ENCODE data around the gene COBL. TPM values are rescaled to one million over a fixed set of nuclear protein-coding genes. Genes with fewer than 3 reads are reported as not detected.

Gene COBL
- total and polyA plus RNA-seq, 9 of the 15 experiments (the other 6 are each of a cell fraction or from before 2014, with no cell fraction given) = 0.01 to 2.4 (median 0.09) TPM; not detected in 3

- Histone ChIP-seq H3K9ac (ENCODE audit: insufficient read depth in 1 of 2, low read depth in 2 of 2, low read length in 2 of 2) (no peak overlapping the region), H3K79me2 (ENCODE audit: control insufficient read depth, insufficient read depth, low read length) (no peaks in the 10 kb centered on the region), H3K4me3 (no peak overlapping the region), H3K27ac (ENCODE audit: extremely low read depth, low read depth, low read length) (no peak overlapping the region), H2AFZ (ENCODE audit: low read depth, low read length) (no peak overlapping the region), H3K27me3 (ENCODE audit: control insufficient read depth in 2 of 2, insufficient read depth in 2 of 2, low read length in 2 of 2) (peaks cover 0 to 11% of the 10 kb centered on the region in 2 experiments; a peak in 2 of 5 replicates), H3K9me1 (ENCODE audit: control insufficient read depth, insufficient read depth, low read length) (no peaks in the 10 kb centered on the region), H3K4me1 (replicated peaks in 1 of 2; ENCODE audit: control insufficient read depth in 2 of 2, insufficient read depth in 2 of 2, low read length in 2 of 2) (no peaks in the 10 kb centered on the region; a peak in 1 of 5 replicates), H3K9me3 (replicated peaks; ENCODE audit: control insufficient read depth, insufficient read depth, low read depth, low read length) (no peaks in the 10 kb centered on the region), H3K36me3 (ENCODE audit: control insufficient read depth, insufficient read depth, low read length) (no peaks in the 10 kb centered on the region), H3K4me2 (ENCODE audit: insufficient read depth, low read length) (no peak overlapping the region), H4K20me1 (replicated peaks; ENCODE audit: control insufficient read depth, insufficient read depth, low read length) (no peaks in the 10 kb centered on the region)
- ATAC-seq (peak; percentile 24; the same call in 1 of the 3 replicates), FAIRE-seq (no peak), DNase-seq (ENCODE audit: extremely low read depth in 1 of 4, low spot score in 3 of 4) (peak in 1 of 4 experiments; percentile 12)
- ChIA-PET CTCF (ENCODE audit: low intra/inter-chr PET ratio) (interaction anchor here (1.0 to 3.2 kb wide), 3 partner anchors 21 to 266 kb away, joined by 3 to 23 read pairs (median 21); no protein-coding TSS in a partner anchor), POLR2A (interaction anchor here (0.6 to 1.0 kb wide), 2 partner anchors 10 to 459 kb away, joined by 3 read pairs; no protein-coding TSS in a partner anchor)
- TF ChIP-seq TCF3 (CRISPR knock-in tag; IDR thresholded peaks at IDR 0.05) (peak; percentile 55), ZFP1 (CRISPR knock-in tag; IDR thresholded peaks at IDR 0.05) (no peak), CBFA2T3 (IDR thresholded peaks at IDR 0.05) (peak; percentile 68), CBFA2T2 (conservative IDR thresholded peaks at IDR 0.05) (peak; percentile 46)
- in situ Hi-C loops (cut with MboI) (no loop called here), intact Hi-C loops (cut with micrococcal nuclease) (loop anchor here (1.0 to 5.0 kb wide), 4 partner anchors 205 to 1069 kb away; partner anchors contain the start of gene ZPBP)
- 0% methylated on average over 6 of the region's 6 CpGs for WGBS (ENCODE audit: insufficient coverage, low coverage, missing lambda C conversion rate)
- no TSS peak for BruUV-seq (replicated peaks)
Observed at GRCh38 chr7:51161937-51162336, 154.7 kb downstream of the COBL start.

- DNase-seq (ENCODE audit: extremely low read depth in 1 of 4, low spot score in 3 of 4) = peak; percentile 57 to 74 (median 66)
- Histone ChIP-seq H3K4me1 (replicated peaks in 1 of 2; ENCODE audit: control insufficient read depth in 2 of 2, insufficient read depth in 2 of 2, low read length in 2 of 2) (no peaks in the 10 kb centered on the region; a peak in 1 of 5 replicates), H3K9me3 (replicated peaks; ENCODE audit: control insufficient read depth, insufficient read depth, low read depth, low read length) (no peaks in the 10 kb centered on the region), H3K79me2 (ENCODE audit: control insufficient read depth, insufficient read depth, low read length) (no peaks in the 10 kb centered on the region), H4K20me1 (replicated peaks; ENCODE audit: control insufficient read depth, insufficient read depth, low read length) (no peaks in the 10 kb centered on the region), H3K9ac (ENCODE audit: insufficient read depth in 1 of 2, low read depth in 2 of 2, low read length in 2 of 2) (no peak overlapping the region), H3K4me3 (no peak overlapping the region), H2AFZ (ENCODE audit: low read depth, low read length) (no peak overlapping the region), H3K9me1 (ENCODE audit: control insufficient read depth, insufficient read depth, low read length) (no peaks in the 10 kb centered on the region), H3K27ac (ENCODE audit: extremely low read depth, low read depth, low read length) (no peak overlapping the region), H3K4me2 (ENCODE audit: insufficient read depth, low read length) (no peak overlapping the region), H3K27me3 (ENCODE audit: control insufficient read depth in 2 of 2, insufficient read depth in 2 of 2, low read length in 2 of 2) (peaks cover 0 to 14% of the 10 kb centered on the region in 2 experiments; a peak in 2 of 5 replicates), H3K36me3 (ENCODE audit: control insufficient read depth, insufficient read depth, low read length) (no peaks in the 10 kb centered on the region)
- ChIA-PET POLR2A (interaction anchor here (0.6 to 0.8 kb wide), 5 partner anchors 48 to 1092 kb away, joined by 3 to 4 read pairs (median 3); no protein-coding TSS in a partner anchor), CTCF (ENCODE audit: low intra/inter-chr PET ratio) (interaction anchor here (1.0 to 3.2 kb wide), 7 partner anchors 206 to 1069 kb away, joined by 3 to 23 read pairs (median 5); no protein-coding TSS in a partner anchor)
- intact Hi-C loops (cut with micrococcal nuclease) = loop anchor here (2.0 to 5.0 kb wide), 2 partner anchors 694 to 1068 kb away; partner anchors contain the start of gene ZPBP
- 3% methylated on average over 9 of the region's 9 CpGs for WGBS (ENCODE audit: insufficient coverage, low coverage, missing lambda C conversion rate)
- no TSS peak for BruUV-seq (replicated peaks)
- ATAC-seq = peak; percentile 91
- FAIRE-seq = peak; percentile 97
- in situ Hi-C loops (cut with MboI) = no loop called here
- TF ChIP-seq ARHGAP35 (IDR thresholded peaks at IDR 0.05; ENCODE audit: partially characterized antibody) = no peak
- no peak for TF ChIP-seq NUFIP1 (IDR thresholded peaks at IDR 0.05; ENCODE audit: partially characterized antibody)
- TF ChIP-seq NR2C2 (CRISPR knock-in tag; IDR thresholded peaks at IDR 0.05) = no peak
- no peak for TF ChIP-seq NR2C2 (tag; IDR thresholded peaks at IDR 0.05)
- no peak for TF ChIP-seq NCOA1 (IDR thresholded peaks at IDR 0.05; ENCODE audit: low read depth)
- peak; percentile 63; the same call in 1 of the 2 replicates for TF ChIP-seq DEAF1 (CRISPR knock-in tag; IDR thresholded peaks at IDR 0.05)
- TF ChIP-seq XRCC3 (IDR thresholded peaks at IDR 0.05) = no peak
- TF ChIP-seq ZNF280B (CRISPR knock-in tag; IDR thresholded peaks at IDR 0.05) = no peak
- peak; percentile 55; the same call in 1 of the 2 replicates for TF ChIP-seq CEBPB (tag; IDR thresholded peaks at IDR 0.05)
Observed at GRCh38 chr7:51160990-51161615, 155.5 kb downstream of the COBL start.
